Measurements from ENCODE around the gene PPP1R12C.

PPP1R12C gene

DNA sequence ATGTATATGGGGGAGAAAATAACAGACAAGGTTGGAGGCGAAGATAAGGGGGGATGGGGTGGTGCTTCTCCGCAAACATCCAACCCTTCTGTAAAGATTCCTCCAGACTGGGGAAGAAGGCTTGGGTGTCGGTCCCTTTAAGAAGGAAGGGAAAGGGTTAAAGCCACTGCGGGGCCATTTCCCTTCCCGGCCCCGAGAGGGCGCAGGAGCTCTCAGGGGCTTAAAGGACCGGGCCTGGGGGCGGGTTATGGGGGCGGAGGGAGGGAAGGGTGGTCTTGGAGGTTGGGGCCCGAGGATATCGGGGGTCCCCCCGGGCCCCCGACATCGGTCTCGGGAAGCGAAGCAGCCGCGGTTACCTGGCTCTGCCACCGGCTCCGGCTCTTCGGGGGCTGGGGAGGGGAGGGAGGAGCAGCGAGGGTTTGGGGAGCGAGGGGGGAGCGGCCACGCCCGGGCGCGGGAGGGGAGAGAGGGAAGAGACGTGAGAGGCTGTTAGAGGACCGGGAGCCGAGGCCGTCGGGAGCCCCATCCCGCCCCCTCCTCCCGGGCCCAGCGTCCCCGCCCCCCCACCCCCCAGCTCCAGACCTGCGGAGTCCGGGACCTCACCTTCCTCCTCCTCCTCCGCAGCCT is 28.8 kb upstream of the PPP1R12C start:
- no peak for DNase-seq

DNA sequence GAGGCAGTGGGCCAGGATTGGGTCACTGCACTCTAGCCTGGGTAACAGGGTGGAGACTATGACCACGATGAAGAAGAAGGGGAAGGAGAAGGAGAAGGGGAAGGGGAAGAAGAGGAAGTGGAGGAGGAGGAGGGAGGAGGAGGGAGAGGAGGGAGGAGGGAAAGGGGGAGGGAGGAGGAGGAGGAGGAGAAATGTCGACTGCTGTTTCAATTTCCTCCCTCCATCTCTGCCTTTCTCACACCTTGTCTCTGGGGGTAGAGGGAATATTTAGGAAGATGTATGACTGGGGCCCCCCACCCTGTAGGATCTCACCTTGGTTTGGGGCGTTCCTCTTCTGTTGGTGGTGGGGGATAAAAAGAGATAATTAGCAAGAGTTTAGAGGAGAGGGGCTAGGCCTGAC is 27.8 kb upstream of the PPP1R12C start:
- no peak for DNase-seq

DNA sequence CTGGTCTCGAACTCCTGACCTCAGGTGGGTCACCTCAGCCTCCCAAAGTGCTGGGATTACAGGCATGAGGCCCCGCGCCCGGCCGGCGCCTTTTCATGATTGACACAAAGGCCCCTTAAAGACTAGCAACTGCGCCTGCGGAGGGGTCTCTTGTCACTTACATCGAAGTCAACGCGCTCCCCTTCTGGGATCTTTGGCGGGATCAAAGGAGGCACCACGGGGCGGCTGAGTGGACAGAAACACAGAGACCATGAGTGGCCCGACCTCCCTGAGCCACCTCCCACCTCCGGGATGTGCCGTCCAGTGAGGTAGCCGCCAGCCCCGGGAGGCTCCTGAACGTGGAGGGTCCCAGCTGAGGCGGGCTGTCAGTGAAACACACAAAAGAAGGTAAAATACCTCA is 24.3 kb upstream of the PPP1R12C start:
- no peak for DNase-seq

DNA sequence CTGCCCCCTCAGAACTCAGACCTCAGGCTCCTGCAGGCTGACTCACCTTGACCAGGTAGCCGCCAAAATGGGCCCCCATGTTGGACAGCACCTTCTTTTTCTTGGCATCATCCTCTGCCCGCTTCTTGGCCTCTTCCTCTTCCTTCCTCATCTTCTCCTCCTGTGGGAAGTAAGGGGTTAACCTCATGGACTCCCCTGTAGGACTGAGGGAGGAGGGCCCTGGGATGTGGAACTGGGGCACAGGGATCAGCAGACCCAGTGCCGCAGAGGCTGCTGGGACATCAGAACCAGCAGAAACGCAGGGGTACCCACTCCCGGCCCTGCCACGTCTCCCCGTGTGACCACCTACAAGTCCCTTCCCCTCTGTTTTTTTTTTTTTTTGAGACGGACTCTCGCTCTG is 20.5 kb upstream of the PPP1R12C start:
- no peak for DNase-seq

DNA sequence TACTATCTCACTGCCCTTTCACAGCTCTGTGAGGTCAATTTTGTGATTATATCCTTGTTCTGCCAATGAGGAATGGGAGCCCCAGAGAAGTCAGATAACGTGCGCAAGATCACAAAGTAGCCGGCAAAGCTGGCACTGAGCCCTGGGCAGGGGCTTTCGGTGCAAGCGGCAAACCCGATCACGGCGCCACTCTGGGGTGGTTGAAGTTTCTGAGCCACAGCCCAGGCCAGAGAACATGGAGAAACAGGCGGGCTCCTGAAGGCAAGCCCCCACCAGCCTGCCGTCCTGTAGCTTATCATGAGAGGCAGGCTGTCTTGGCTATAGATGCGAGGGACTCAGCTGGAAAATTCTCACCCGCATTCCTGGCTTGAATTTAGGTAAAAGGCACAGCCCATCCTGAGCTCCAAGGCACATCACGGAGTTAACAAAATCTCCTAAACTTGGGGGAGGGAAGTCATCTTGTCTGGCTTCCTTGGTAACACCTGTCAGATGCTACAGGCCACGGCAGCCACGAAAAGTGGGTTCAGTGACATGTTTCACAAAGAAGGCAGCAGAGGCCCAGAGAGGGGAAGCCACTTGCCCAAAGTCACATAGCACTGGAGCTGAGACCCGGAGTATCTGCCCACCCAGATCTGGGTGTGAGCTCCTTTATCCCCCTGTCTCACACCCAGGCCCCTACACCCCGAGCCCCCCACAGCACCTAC is 19.1 kb upstream of the PPP1R12C start:
- no peak for DNase-seq

DNA sequence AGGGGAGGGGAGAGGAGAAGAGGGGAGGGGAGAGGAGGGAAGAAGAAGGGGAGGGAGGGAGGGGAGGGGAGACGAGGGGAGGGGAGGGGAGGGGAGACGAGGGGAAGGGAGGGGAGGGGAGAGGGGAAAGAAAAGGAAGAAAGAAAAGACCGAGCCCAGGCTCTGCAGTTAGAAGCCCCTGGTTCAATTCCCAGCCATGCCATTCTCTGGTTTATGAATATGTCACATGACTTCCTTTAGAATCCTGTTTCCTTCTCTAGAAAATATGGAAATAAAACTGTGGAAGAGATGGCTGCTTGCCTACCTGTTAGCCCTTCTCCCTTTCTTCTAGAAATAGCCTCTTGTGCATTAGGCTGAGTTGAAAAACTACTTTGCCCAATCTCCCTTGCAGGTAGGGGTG is 17.3 kb upstream of the PPP1R12C start:
- DNase-seq: no peak

DNA sequence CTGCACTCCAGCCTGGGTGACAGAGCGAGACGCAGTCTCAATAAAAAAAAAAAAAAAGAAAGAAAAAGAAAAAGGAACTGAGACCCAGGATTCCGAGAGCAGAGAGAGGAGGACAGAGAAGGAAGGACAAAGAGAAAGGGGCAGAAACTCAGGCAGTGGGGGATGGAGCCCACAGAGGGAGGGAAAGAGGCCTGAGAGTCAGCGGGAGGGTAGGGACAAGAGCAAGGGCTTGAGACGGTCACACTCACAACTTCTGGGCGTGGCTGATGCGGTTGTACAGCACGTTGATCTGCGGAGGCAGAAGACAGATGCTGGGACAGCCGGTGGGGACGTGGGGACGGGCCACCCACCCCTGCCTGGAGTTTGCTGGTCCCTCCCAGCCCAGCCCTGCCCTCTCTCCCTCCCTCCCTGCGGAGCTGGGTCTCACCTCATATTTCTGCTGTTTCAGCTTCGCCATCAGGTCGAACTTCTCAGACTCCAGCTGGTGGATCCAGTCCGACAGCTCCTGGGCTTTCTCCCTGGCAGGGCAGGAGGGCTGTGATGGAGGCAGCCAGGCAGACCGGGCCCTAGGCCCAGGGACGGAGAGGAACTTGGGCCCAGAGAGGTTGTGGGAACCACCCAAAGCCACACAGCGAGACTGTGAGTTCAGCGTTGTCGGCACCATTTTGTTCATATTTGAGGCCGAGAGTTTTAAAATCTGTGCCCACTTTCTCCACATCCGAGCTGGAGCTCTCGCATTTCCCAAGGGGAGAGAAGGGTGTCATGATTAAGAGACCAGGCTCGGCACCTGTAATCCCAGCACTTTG is 16.4 kb upstream of the PPP1R12C start:
- no peak for DNase-seq

DNA sequence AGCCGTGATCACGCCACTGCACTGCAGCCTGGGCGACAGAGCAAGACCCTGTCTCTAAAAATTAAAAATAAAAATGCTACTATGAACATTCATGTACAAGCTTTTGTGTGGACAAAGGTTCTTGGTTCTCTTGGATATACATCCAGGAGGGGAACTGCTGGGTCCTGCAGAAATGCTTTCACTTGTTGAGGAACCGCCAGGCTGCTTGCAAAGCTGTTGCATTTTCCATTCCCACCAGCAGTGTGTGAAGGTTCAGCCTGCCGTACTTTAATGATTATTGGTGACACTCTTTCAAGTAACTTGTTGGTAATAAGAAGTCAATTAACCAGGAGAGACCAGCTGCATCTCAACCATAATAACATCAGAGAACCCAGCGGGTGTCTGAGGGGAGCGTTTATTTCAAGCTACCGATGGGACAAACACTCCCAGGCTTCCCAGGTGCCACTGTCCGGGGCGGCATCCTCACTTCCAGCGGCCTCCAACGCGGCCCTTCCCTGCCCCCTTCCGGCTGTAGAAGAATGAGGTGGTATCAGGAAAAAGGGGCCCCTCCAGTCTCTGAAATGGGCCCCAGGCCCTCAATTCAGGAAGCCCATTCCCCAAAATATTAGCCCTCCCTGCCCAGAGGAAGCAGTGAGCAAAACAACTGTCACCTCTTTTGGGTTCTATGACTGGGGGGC is 15.2 kb upstream of the PPP1R12C start:
- DNase-seq: no peak

DNA sequence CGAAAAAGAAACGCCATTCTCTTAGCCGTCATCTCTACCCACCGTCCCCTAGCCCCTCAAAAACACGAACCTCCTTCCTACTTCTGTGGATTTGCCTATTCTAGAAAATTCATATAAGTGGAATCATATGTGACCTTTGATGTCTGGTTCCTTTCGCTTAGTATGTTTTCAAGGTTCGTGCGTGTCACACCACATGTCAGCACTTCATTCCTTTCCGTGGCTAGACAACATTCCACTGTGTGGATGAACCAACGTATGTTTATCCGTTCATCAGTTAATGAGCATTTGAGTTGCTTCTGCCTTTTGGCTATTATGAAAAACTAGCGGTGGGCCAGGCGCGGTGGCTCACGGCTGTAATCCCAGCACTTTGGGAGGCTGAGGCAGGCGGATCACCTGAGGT is 14.0 kb upstream of the PPP1R12C start:
- no peak for DNase-seq

DNA sequence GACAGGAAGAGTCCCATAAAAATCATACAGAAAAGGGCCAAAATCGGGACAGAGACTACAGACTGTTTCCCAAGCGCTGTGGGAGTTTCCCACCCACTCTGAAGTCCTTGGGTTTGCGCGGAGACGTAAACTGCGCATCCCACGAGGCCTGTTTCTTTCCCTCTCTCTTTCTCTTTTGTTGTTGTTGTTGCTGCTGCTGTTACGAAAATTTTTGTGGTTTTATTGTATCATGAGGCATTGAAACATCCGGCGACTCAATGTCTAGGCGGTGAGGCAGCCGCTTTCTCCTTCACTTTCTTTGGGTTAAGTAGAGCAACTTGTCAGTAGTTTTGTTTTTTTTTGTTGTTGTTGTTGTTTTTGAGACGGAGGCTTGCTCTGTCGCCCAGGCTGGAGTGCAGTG is 1.6 kb upstream of the PPP1R12C start:
- no peak for DNase-seq

DNA sequence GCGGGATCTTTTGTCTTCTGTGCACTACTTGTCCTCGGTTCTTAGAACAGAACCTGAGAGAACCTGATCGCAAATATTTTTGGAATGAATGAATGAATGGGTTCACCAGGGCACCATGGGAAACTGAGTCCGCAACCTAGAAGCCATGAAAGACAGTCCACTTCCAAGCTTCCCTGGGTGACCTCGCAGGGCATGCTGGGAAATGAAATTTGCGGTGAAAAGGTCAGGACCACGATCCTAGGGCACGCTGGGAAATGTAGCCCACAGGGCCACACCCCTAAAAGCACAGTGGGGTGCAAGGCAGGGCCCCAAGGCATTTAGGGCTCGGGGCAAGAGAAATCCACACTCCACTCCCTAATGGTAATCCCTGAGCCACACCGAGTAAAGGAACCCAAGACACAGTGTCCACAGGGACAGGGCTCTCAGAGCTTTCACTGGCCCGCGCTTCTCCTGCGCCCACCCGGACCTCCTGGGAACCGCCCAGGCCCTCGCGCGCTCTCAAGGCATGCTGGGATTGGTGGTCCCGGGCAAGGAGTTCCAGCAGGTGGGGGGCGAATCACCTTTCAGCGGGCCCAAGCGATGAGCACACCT is 1.1 kb upstream of the PPP1R12C start:
- no peak for DNase-seq

DNA sequence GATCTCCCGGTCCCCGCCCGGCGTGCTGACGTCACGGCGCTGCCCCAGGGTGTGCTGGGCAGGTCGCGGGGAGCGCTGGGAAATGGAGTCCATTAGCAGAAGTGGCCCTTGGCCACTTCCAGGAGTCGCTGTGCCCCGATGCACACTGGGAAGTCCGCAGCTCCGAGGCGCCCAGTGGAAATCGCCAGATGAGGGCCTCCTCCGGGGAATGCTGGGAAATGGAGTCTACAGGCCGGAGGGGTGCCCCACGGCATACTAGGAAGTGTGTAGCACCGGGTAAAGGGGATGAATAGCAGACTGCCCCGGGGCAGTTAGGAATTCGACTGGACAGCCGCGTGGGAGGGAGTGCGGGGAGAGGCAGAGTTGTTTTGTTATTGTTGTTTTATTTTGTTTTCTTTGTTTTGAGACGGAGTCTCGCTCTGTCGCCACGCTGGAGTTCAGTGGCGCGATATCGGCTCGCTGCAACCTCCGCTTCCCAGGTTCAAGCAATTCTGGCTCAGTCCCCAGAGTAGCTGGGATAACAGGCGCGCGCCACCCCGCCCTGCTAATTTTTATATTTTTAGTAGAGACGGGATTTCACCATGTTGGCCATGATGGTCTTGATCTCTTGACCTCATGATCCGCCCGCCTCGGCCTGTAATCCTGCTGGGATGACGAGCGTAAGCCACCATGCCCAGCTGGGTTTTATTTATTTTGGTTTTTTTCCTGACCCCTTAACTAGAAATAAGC is 390 bp upstream of the PPP1R12C start:
- peak; percentile 79 for DNase-seq

DNA sequence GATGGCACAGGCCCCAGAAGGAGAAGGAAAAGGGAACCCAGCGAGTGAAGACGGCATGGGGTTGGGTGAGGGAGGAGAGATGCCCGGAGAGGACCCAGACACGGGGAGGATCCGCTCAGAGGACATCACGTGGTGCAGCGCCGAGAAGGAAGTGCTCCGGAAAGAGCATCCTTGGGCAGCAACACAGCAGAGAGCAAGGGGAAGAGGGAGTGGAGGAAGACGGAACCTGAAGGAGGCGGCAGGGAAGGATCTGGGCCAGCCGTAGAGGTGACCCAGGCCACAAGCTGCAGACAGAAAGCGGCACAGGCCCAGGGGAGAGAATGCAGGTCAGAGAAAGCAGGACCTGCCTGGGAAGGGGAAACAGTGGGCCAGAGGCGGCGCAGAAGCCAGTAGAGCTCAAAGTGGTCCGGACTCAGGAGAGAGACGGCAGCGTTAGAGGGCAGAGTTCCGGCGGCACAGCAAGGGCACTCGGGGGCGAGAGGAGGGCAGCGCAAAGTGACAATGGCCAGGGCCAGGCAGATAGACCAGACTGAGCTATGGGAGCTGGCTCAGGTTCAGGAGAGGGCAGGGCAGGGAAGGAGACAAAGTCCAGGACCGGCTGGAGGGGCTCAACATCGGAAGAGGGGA is 1.1 kb downstream of the PPP1R12C start:
- DNase-seq: no peak

DNA sequence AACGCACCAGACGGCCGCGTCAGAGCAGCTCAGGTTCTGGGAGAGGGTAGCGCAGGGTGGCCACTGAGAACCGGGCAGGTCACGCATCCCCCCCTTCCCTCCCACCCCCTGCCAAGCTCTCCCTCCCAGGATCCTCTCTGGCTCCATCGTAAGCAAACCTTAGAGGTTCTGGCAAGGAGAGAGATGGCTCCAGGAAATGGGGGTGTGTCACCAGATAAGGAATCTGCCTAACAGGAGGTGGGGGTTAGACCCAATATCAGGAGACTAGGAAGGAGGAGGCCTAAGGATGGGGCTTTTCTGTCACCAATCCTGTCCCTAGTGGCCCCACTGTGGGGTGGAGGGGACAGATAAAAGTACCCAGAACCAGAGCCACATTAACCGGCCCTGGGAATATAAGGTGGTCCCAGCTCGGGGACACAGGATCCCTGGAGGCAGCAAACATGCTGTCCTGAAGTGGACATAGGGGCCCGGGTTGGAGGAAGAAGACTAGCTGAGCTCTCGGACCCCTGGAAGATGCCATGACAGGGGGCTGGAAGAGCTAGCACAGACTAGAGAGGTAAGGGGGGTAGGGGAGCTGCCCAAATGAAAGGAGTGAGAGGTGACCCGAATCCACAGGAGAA is 1.9 kb downstream of the PPP1R12C start:
- DNase-seq: no peak

DNA sequence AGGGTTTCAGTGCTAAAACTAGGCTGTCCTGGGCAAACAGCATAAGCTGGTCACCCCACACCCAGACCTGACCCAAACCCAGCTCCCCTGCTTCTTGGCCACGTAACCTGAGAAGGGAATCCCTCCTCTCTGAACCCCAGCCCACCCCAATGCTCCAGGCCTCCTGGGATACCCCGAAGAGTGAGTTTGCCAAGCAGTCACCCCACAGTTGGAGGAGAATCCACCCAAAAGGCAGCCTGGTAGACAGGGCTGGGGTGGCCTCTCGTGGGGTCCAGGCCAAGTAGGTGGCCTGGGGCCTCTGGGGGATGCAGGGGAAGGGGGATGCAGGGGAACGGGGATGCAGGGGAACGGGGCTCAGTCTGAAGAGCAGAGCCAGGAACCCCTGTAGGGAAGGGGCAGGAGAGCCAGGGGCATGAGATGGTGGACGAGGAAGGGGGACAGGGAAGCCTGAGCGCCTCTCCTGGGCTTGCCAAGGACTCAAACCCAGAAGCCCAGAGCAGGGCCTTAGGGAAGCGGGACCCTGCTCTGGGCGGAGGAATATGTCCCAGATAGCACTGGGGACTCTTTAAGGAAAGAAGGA is 2.8 kb downstream of the PPP1R12C start:
- DNase-seq: no peak

DNA sequence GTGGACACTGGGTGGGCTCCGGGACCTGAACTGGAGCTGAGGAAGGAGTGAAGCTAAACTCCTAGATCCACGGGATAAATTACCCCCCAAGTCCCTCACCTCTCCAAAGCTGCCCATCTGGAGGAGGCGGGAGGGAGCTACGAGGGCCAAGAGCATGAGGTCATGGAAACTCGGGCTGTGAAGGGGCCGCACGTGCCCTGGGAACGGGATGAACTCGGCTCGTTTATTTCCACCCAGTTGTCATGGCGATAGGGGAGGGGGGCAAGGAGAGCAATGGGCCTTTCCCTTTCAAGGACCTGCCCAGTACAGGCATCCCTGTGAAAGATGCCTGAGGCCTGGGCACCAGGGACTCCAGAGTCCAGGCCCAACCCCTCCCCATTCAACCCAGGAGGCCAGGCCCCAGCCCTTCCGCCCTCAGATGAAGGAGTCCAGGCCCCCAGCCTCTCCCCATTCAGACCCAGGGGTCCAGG is 3.8 kb downstream of the PPP1R12C start:
- DNase-seq: no peak

DNA sequence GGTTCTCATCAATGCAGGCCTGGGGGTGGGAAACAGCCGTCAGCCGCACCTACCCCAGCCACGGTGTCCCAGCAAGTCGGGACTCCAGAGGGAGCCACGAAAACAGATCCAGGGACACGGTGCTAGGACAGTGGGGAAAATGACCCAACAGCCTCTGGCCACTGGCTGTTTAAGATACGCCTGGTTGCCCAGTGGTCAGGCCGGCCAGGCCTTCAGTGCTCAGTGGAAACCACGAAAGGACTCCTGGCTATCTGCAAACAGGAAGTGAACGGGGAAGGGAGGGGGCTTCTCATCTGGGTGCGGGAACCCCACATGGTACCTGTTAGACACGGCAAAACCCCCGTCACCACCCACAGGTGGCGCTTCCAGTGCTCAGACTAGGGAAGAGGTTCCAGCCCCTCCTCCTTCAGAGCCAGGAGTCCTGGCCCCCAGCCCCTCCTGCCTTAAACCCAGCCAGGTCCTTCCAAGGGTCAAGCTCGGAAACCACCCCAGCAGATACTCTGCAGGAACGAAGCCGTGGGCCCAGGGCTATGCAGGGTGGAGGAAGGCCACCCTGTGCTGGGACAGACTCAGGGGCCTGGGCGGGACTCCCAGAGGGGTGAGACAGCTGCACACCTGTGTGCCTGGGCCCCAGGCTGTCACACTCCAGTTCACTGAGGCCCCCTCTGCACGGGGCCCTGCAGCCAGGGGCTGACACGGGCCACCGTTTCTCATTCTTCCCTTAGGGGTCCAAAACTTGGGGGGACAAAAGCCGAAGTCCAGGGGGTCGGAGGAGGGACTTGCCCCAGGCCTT is 4.5 kb downstream of the PPP1R12C start:
- DNase-seq: no peak

DNA sequence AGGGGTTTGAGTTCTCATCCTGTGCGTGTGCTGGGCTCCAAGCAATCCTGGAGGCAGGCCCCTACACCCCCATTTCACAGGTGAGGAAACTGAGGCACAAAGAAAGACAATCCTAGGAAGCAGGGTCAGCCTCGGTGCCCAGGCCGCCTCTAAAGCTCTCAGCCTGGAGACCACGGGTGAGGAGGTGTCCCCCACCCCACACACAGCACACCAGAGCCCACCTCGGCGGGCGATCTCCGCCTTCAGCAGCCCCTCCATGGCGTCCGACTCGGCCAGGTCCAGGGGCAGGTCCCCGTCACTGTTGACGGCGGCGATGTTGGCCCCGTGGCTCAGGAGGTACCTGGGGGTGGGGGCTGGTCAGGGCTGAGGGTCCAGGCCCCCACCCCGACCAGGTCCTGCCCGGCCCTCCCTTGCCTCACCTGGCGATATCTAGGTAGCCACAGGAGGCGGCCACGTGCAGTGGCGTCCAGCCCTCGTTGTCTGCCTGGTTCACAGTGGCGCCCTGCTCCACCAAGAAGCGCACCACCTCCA is 5.1 kb downstream of the PPP1R12C start:
- DNase-seq: no peak

DNA sequence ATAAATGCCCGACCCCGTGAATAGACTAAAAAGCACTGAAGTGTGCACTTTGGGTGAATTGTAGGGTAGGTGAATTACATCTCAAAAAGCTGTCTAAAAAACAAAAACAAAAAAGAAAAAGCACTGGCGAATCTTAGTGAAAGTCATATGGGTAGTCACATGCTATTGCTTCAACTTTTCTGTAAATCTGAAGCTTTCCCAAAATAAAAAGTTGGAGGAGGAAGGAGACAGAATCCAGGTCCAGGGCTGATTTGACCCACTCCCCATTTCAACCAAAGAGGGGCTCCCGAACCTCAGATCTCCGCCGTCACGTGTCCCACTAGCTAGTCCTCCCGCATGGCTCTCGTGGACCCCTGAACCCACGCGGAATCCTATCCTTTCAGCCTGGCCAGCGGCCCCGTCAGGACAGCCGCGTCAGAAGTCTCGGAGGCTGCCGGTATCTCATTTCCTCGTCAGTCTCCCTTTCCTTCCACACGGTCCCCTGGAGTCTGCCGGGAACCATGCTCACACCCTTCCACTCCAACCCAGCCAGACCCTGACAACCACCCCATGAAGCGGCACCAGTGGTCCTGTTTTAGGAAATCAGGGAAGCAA is 6.1 kb downstream of the PPP1R12C start:
- no peak for DNase-seq

Data from cortex of kidney (tissue), 1 donor.